BJ (cell line): ENCODE measurements around the gene DNAH8. TPM values are rescaled to one million over a fixed set of nuclear protein-coding genes. Genes with fewer than 3 reads are reported as not detected.

Experiments used
- CTCF ChIA-PET: fragments of 350-600 bp; formaldehyde crosslinking; extraction: SDS; loops from one replicate; lab custom pipeline; 2021; ENCODE audit warnings: antibody characterized with exemption, inconsistent platforms; lab: Yijun Ruan, JAX
- POLR2A ChIA-PET: fragments of 300-600 bp; sonication (Branson Sonifier 250); formaldehyde crosslinking; extraction: SDS; loops from one replicate; lab custom pipeline; 2021; ENCODE audit warnings: antibody characterized with exemption; lab: Charles Lee
- DNase-seq: peaks from one replicate; pipeline ENCODE4 v3.0.0-alpha.2; 2011; ENCODE audit warnings: low read depth
- H3K27me3 ChIP-seq: 2 replicates; pipeline ENCODE4 v1.6.0; 2011; ENCODE audit warnings: low read length; ENCODE audit not compliant: control insufficient read depth, insufficient read depth
- H3K36me3 ChIP-seq: 2 replicates; pipeline ENCODE4 v1.5.1; 2011; ENCODE audit warnings: low read length; ENCODE audit not compliant: control insufficient read depth, insufficient read depth
- H3K4me3 ChIP-seq: 2 replicates; pipeline ENCODE4 v1.5.1; 2011; ENCODE audit warnings: low read depth, mild to moderate bottlenecking, control low read depth, low read length
- CTCF ChIP-seq: IDR thresholded peaks from 2 replicates; pipeline ENCODE4 v1.5.1; 2011; ENCODE audit warnings: low read depth, mild to moderate bottlenecking, control low read depth, inconsistent platforms, low read length, moderate library complexity; ENCODE audit not compliant: insufficient read depth
- polyA plus RNA-seq: library from polyadenylated mRNA; depleted of rRNA; stranded (reverse); fragments of >200 nt; gene quantifications from 2 replicates; pipeline ENCODE4 v1.2.3, GENCODE V29; 2011

Gene DNAH8
- polyA plus RNA-seq, 1 experiment, result not detected

GRCh38 chr6:38976051-38976450 lies 260.9 kb downstream of the DNAH8 start:
- TF ChIP-seq CTCF, result no peak
- no peaks in the 10 kb centered on the region for H3K36me3 ChIP-seq
- no peak for DNase-seq
- POLR2A ChIA-PET, result no interaction called here
- no peak overlapping the region for H3K4me3 ChIP-seq
- CTCF ChIA-PET, result interaction anchor here (0.9 to 6.2 kb wide), 3 partner anchors 30 to 334 kb away, joined by 3 to 50 read pairs (median 4); no protein-coding TSS in a partner anchor
- H3K27me3 ChIP-seq, result no peaks in the 10 kb centered on the region; the same call in 1 of the 2 replicates

- no peaks in the 10 kb centered on the region for H3K36me3 ChIP-seq
- TF ChIP-seq CTCF, result no peak
- ChIA-PET POLR2A (no interaction called here), CTCF (interaction anchor here (1.0 kb wide), 1 partner anchor 105 kb away, joined by 3 read pairs; no protein-coding TSS in a partner anchor)
- H3K27me3 ChIP-seq, result no peaks in the 10 kb centered on the region; the same call in 1 of the 2 replicates
- H3K4me3 ChIP-seq, result no peak overlapping the region
- DNase-seq, result no peak
Observed at GRCh38 chr6:38976801-38977500, 261.8 kb downstream of the DNAH8 start.

GRCh38 chr6:38978139-38978704 lies 263.1 kb downstream of the DNAH8 start:
- TF ChIP-seq CTCF, result no peak
- CTCF ChIA-PET, result interaction anchor here (1.0 kb wide), 1 partner anchor 107 kb away, joined by 3 read pairs; no protein-coding TSS in a partner anchor
- H3K4me3 ChIP-seq, result no peak overlapping the region
- DNase-seq, result no peak
- POLR2A ChIA-PET, result no interaction called here
- no peaks in the 10 kb centered on the region for H3K36me3 ChIP-seq
- H3K27me3 ChIP-seq, result no peaks in the 10 kb centered on the region; the same call in 1 of the 2 replicates

- no peak overlapping the region for H3K4me3 ChIP-seq
- no peaks in the 10 kb centered on the region for H3K27me3 ChIP-seq
- ChIA-PET CTCF (interaction anchor here (1.0 kb wide), 1 partner anchor 110 kb away, joined by 3 read pairs; no protein-coding TSS in a partner anchor), POLR2A (no interaction called here)
- DNase-seq, result no peak
- no peak for TF ChIP-seq CTCF
- H3K36me3 ChIP-seq, result no peaks in the 10 kb centered on the region
Observed at GRCh38 chr6:38982470-38982869, 267.4 kb downstream of the DNAH8 start.

GRCh38 chr6:38984723-38985122 lies 269.6 kb downstream of the DNAH8 start:
- POLR2A ChIA-PET, result no interaction called here
- Histone ChIP-seq H3K4me3 (no peak overlapping the region), H3K27me3 (no peaks in the 10 kb centered on the region), H3K36me3 (no peaks in the 10 kb centered on the region)
- CTCF ChIA-PET, result no interaction called here
- DNase-seq, result no peak
- no peak for TF ChIP-seq CTCF
